Dedifferentiated amniotic fluid mesenchymal stem cell (primary cell): ENCODE results near the gene ADAM8.

Source experiments
- DNase-seq: peaks from one replicate; pipeline ENCODE4 v3.0.0-alpha.2; 2016; ENCODE audit errors: extremely low spot score

The ADAM8 gene

GRCh38 chr10:133212853-133213494, 63.7 kb downstream of the ADAM8 start:
- DNase-seq: no peak
